HepG2 (cell line): Measurements from ENCODE around the gene ARHGAP32. TPM values are rescaled to one million over a fixed set of nuclear protein-coding genes. Genes with fewer than 3 reads are reported as not detected.

ENCODE experiments used
- ATAC-seq: fragments of 200-7000 bp; cut with Tn5 transposase; 3 replicates; pipeline ENCODE4 v1.9.1; 2020; ENCODE audit warnings: mild to moderate bottlenecking, moderate library complexity
- BruUV-seq: library from RNA; stranded (reverse); fragments of 400-500 nt; replicated peaks from 2 replicates; lab custom pipeline; 2021; lab: Mats Ljungman, UMichigan
- CTCF ChIA-PET: fragments of 300-600 bp; formaldehyde crosslinking; extraction: SDS; loops from one replicate; lab custom pipeline; 2021; ENCODE audit warnings: low total read pairs, inconsistent platforms, low intra/inter-chr PET ratio; lab: Yijun Ruan, JAX
- POLR2A ChIA-PET: fragments of 350-600 bp; sonication (Branson Sonifier 250); formaldehyde crosslinking; loops from one replicate; lab custom pipeline; 2020; ENCODE audit warnings: antibody characterized with exemption, inconsistent platforms; lab: Yijun Ruan, JAX
- DNase-seq: peaks from one replicate; pipeline ENCODE4 v3.0.0-alpha.2; 2015; ENCODE audit warnings: low spot score
- FAIRE-seq: peaks from 3 replicates; lab custom pipeline; 2011; peaks lifted over from hg19 to GRCh38; lab: Jason Lieb, UNC
- H2AFZ ChIP-seq: one replicate; pipeline ENCODE4 v1.6.1; 2011; ENCODE audit warnings: low read length, inconsistent platforms
- H3K27ac ChIP-seq: fragments of 300-600 bp; 3 replicates; pipeline ENCODE4 v1.8.0; 2011; ENCODE audit warnings: mixed run types, mild to moderate bottlenecking, mixed read lengths, low read length, inconsistent platforms; ENCODE audit not compliant: insufficient read depth; ENCODE audit errors: extremely low read length
- H3K27me3 ChIP-seq, 2 experiments: fragments of 200-600 bp in 1 of 2; 2 replicates in 1 of 2; 3 replicates in 1 of 2; pipeline versions ENCODE4 v1.6.0 to v1.8.0; 2011; ENCODE audit warnings: low read length in 2 of 2, mild to moderate bottlenecking in 2 of 2, moderate library complexity in 2 of 2, inconsistent platforms in 1 of 2; ENCODE audit not compliant: insufficient read depth in 2 of 2, control insufficient read depth in 1 of 2
- H3K36me3 ChIP-seq, 2 experiments: fragments of 200-600 bp in 1 of 2; replicated peaks in 1 of 2; 2 replicates in 1 of 2; 3 replicates in 1 of 2; pipeline versions ENCODE4 v1.5.1 to v1.8.0; 2011; ENCODE audit warnings: low read length in 2 of 2, inconsistent platforms in 1 of 2; ENCODE audit not compliant: insufficient read depth in 2 of 2, control insufficient read depth in 1 of 2
- H3K4me1 ChIP-seq: 2 replicates; pipeline ENCODE4 v1.5.1; 2012; ENCODE audit warnings: low read length, inconsistent platforms; ENCODE audit not compliant: insufficient read depth
- H3K4me2 ChIP-seq: 2 replicates; pipeline ENCODE4 v1.6.0; 2011; ENCODE audit warnings: low read depth, low read length, inconsistent platforms
- H3K4me3 ChIP-seq, 3 experiments: fragments of 200-600 bp in 1 of 3; sonication (generic), shearing (Covaris generic) in 1 of 3; replicated peaks in 1 of 3; 2 replicates each; pipeline ENCODE4 v1.5.1; 2011 to 2016; ENCODE audit warnings: low read length in 3 of 3, inconsistent platforms in 2 of 3, low read depth in 2 of 3, mild to moderate bottlenecking in 2 of 3, control low read depth in 1 of 3, mixed read lengths in 1 of 3; ENCODE audit not compliant: insufficient read depth in 1 of 3
- H3K79me2 ChIP-seq: one replicate; pipeline ENCODE4 v1.6.1; 2011; ENCODE audit warnings: low read length, inconsistent platforms; ENCODE audit not compliant: insufficient read depth
- H3K9ac ChIP-seq: 2 replicates; pipeline ENCODE4 v1.6.0; 2011; ENCODE audit warnings: mild to moderate bottlenecking, low read depth, low read length, inconsistent platforms; ENCODE audit not compliant: insufficient read depth
- H3K9me3 ChIP-seq: 2 replicates; pipeline ENCODE4 v1.5.1; 2012; ENCODE audit warnings: mild to moderate bottlenecking, low read length
- H4K20me1 ChIP-seq: 2 replicates; pipeline ENCODE4 v1.6.0; 2011; ENCODE audit warnings: inconsistent platforms, mild to moderate bottlenecking, low read length, moderate library complexity; ENCODE audit not compliant: insufficient read depth
- AGO2 ChIP-seq: fragments of 200-400 bp; formaldehyde crosslinking; optimal IDR thresholded peaks from 2 replicates; pipeline ENCODE3; 2017; ENCODE audit warnings: mild to moderate bottlenecking, low read depth, low read length, moderate library complexity
- ASH2L ChIP-seq: fragments of 300-600, 200-600 bp; sonication (generic); IDR thresholded peaks from 2 replicates; pipeline ENCODE4 v1.7.0; 2017; ENCODE audit warnings: low read depth, mild to moderate bottlenecking, moderate library complexity, mixed read lengths, low read length; ENCODE audit not compliant: insufficient read length
- GATA4 ChIP-seq: sonication (generic); IDR thresholded peaks from 2 replicates; pipeline ENCODE4 v1.6.1; 2016; ENCODE audit warnings: antibody characterized with exemption, low read depth, borderline replicate concordance
- HDAC6 ChIP-seq: fragments of 200-600 bp; sonication (generic); IDR thresholded peaks from 2 replicates; pipeline ENCODE4 v1.7.0; 2017; ENCODE audit warnings: mild to moderate bottlenecking, antibody characterized with exemption, low read length, low read depth
- HES4 ChIP-seq: sonication (generic); formaldehyde crosslinking; IDR thresholded peaks from 2 replicates; pipeline ENCODE4 v1.9.0; 2021; ENCODE audit warnings: mild to moderate bottlenecking, missing genetic modification reagents, borderline replicate concordance
- HNRNPH1 ChIP-seq: fragments of 200-400 bp; formaldehyde crosslinking; optimal IDR thresholded peaks from 2 replicates; pipeline ENCODE3; 2017; ENCODE audit warnings: mild to moderate bottlenecking, low read depth, low read length
- JARID2 ChIP-seq: sonication (generic); formaldehyde crosslinking; IDR thresholded peaks from 2 replicates; pipeline ENCODE4 v1.8.1; 2023; ENCODE audit warnings: missing genetic modification reagents, inconsistent platforms; ENCODE audit not compliant: insufficient replicate concordance
- KLF6 ChIP-seq: IDR thresholded peaks from 2 replicates; pipeline ENCODE4 v1.8.0; 2016; ENCODE audit warnings: missing biosample characterization, missing genetic modification reagents
- SAP130 ChIP-seq: IDR thresholded peaks from 2 replicates; pipeline ENCODE4 v1.6.1; 2016; ENCODE audit warnings: low read depth
- SNRNP70 ChIP-seq: fragments of 200-400 bp; formaldehyde crosslinking; IDR thresholded peaks from 2 replicates; pipeline ENCODE4 v1.6.1; 2017; ENCODE audit warnings: mild to moderate bottlenecking, low read depth, low read length, moderate library complexity
- TBX3 ChIP-seq: fragments of 450-650 bp; IDR thresholded peaks from 2 replicates; pipeline ENCODE4 v1.6.1; 2017; ENCODE audit warnings: antibody characterized with exemption, mild to moderate bottlenecking, inconsistent platforms, borderline replicate concordance
- TOPORS ChIP-seq: sonication (generic); formaldehyde crosslinking; IDR thresholded peaks from 2 replicates; pipeline ENCODE4 v1.8.0; 2023; ENCODE audit warnings: mild to moderate bottlenecking, missing genetic modification reagents
- ZBTB44 ChIP-seq: sonication (generic); formaldehyde crosslinking; IDR thresholded peaks from 2 replicates; pipeline ENCODE4 v1.4.0; 2020; ENCODE audit warnings: missing genetic modification reagents
- ZFP1 ChIP-seq: IDR thresholded peaks from 2 replicates; pipeline ENCODE4 v1.6.1; 2016
- ZNF24 ChIP-seq: fragments of 450-650 bp; IDR thresholded peaks from 2 replicates; pipeline ENCODE4 v1.6.1; 2017; ENCODE audit warnings: antibody characterized with exemption, mild to moderate bottlenecking
- ZNF672 ChIP-seq: sonication (generic); formaldehyde crosslinking; IDR thresholded peaks from 2 replicates; pipeline ENCODE4 v1.8.1; 2022; ENCODE audit warnings: missing genetic modification reagents
- ZSCAN20 ChIP-seq: sonication (generic); formaldehyde crosslinking; IDR thresholded peaks from 2 replicates; pipeline ENCODE4 v1.4.0; 2020; ENCODE audit warnings: missing genetic modification reagents, mild to moderate bottlenecking, borderline replicate concordance
- WGBS: methylation state at CpG from one replicate; pipeline ENCODE4 v1.1.6; 2017; ENCODE audit warnings: low lambda C conversion rate; 5-methylcytosine and 5-hydroxymethylcytosine counted together
- in situ Hi-C: cut with HindIII; loops from 2 replicates; pipeline ENCODE4 v1.10.0; 2017; ENCODE audit warnings: low pct_unique_long_range_greater_than_20kb; ENCODE audit not compliant: extremely low pct_ligation_motif_present
- intact Hi-C: fragments of 100-400 bp; cut with micrococcal nuclease; formaldehyde crosslinking; loops from one replicate; pipeline ENCODE4 v1.10.0; 2022; ENCODE audit not compliant: unreplicated experiment
- polyA plus RNA-seq, 8 experiments: library from polyadenylated mRNA; depleted of rRNA in 3 of 8; stranded (reverse) in 7 of 8; unstranded in 1 of 8; fragments of >200 nt; fragmentation: Illumina TruSeq in 4 of 8; extraction: Trizol in 4 of 8; gene quantifications; 2 replicates each; pipeline versions ENCODE4 v1.2.1 to v1.2.3, GENCODE V29; 2011 to 2016; ENCODE audit warnings: low read depth in 4 of 8, missing spikeins in 1 of 8, mixed read lengths in 1 of 8; ENCODE audit not compliant: insufficient read depth in 1 of 8
- total RNA-seq, 5 experiments: library from RNA; depleted of rRNA; stranded (reverse); fragments of >200 nt; fragmentation: Illumina TruSeq; extraction: Trizol; gene quantifications; 2 replicates each; pipeline ENCODE4 v1.2.3, GENCODE V29; 2016; ENCODE audit warnings: low read depth in 1 of 5
- TF ChIP-seq, protein P1 (sequence below): sonication (generic); formaldehyde crosslinking; IDR thresholded peaks from 2 replicates; pipeline ENCODE4 v1.4.0; 2020; ENCODE audit warnings: mild to moderate bottlenecking, missing genetic modification reagents

Gene ARHGAP32
- total and polyA plus RNA-seq, 2 of the 13 experiments (the other 11 are each of a cell fraction or from before 2014, with no cell fraction given) = 6.3 to 8.2 TPM

DNA sequence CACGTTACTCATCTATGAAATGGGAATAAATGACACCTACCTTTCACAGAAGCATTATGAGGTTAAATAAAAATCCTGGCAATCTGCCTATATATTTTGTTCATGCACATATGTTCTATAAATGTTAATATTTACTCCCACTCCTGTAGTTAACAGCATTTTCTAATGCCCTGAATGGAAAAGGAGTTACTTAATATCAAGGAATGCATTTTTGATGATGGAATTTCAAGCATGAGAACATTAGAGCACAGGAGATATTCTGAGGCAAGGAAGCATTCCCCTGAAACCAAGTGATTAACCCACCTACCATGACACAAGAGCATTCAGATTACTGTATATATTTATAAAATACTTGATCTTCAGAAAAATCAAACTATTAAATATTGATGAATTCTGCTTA lies 102.1 kb downstream of the ARHGAP32 start (continued):
- TF ChIP-seq ZNF24 (no peak), SNRNP70 (no peak), AGO2 (no peak), ZFP1 (CRISPR knock-in tag) (no peak), ASH2L (no peak)

DNA sequence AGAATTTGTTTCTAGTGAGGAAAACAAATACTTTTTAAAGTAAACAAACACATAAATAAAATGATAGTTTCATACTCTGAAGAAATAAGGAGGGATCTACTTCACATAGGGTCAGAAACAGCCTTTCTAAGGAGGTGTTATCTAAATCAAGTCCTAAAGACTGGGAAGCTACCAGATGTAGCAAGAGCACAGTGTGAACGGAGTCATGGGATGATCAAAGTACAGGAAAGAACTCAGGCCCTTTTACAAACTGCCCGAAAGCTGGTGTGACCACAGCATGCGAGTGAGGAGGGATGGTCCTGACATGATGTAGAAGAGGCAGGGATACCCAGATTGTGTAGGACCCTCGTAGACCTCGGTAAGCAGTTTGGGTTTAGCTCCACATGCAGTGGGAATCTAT lies 102.8 kb downstream of the ARHGAP32 start:
- DNase-seq (no peak), ATAC-seq (no peak), FAIRE-seq (no peak)
- Histone ChIP-seq H3K4me2 (no peak overlapping the region), H3K4me3 (no peak overlapping the region), H3K27ac (no peak overlapping the region), H3K4me1 (no peaks in the 10 kb centered on the region), H3K27me3 (no peaks in the 10 kb centered on the region), H4K20me1 (no peaks in the 10 kb centered on the region), H3K9me3 (peaks cover 5% of the 10 kb centered on the region; the same call in 1 of the 2 replicates), H3K9ac (no peak overlapping the region), H3K36me3 (no peaks in the 10 kb centered on the region), H3K79me2 (no peaks in the 10 kb centered on the region), H2AFZ (no peak overlapping the region)
- ChIA-PET POLR2A (no interaction called here), CTCF (no interaction called here)
- BruUV-seq = no TSS peak
- WGBS = 92% methylated on average over 5 of the region's 5 CpGs
- in situ Hi-C loops = no loop called here
- intact Hi-C loops = no loop called here
- TF ChIP-seq ZSCAN20 (CRISPR knock-in tag) (no peak), HNRNPH1 (no peak), ZBTB44 (CRISPR knock-in tag) (no peak), ZNF672 (no peak), JARID2 (CRISPR knock-in tag) (no peak), GATA4 (no peak), SAP130 (CRISPR knock-in tag) (no peak), HDAC6 (no peak), HES4 (CRISPR knock-in tag) (no peak), KLF6 (no peak), TOPORS (CRISPR knock-in tag) (no peak), TBX3 (no peak)
- TF ChIP-seq, protein P1, sequence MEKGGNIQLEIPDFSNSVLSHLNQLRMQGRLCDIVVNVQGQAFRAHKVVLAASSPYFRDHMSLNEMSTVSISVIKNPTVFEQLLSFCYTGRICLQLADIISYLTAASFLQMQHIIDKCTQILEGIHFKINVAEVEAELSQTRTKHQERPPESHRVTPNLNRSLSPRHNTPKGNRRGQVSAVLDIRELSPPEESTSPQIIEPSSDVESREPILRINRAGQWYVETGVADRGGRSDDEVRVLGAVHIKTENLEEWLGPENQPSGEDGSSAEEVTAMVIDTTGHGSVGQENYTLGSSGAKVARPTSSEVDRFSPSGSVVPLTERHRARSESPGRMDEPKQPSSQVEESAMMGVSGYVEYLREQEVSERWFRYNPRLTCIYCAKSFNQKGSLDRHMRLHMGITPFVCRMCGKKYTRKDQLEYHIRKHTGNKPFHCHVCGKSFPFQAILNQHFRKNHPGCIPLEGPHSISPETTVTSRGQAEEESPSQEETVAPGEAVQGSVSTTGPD (CRISPR knock-in tag) = no peak
